GM21423 (cell line): ENCODE data around the gene IGHMBP2.
"Not testable (repeated sequence)": the region's sequence is repeated elsewhere in the genome, so short reads cannot be mapped to it uniquely, and the experiment has no call there.

ENCODE experiments used
- ATAC-seq: cut with Tn5 transposase; IDR thresholded peaks from one replicate; pipeline ENCODE4 v1.9.1; 2021; ENCODE audit warnings: mild to moderate bottlenecking, moderate library complexity; ENCODE audit not compliant: unreplicated experiment

IGHMBP2 gene

GRCh38 chr11:68959465-68960293, 56.0 kb downstream of the IGHMBP2 start:
- ATAC-seq, result no peak

GRCh38 chr11:68960294-68961071, 56.8 kb downstream of the IGHMBP2 start:
- ATAC-seq, result no peak

DNA sequence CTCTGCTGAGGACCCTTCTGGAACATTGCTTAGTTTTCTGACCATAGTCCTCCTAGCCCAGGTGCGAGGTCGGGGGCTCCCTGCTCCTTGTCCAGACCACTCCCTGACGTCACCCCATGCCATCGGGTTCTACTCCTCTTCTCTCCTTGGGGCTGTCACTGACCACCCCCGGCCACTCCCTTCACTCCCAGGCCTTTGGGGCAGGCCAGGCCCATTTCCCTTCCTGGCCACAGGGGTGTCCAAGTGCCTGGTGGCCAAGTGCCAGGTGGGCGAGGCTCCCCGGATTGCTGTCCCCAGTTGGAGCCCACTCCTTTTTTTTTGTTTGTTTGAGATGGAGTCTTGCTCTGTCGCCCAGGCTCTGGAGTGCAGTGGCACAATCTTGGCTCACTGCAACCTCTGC, 57.6 kb downstream of the IGHMBP2 start:
- no peak for ATAC-seq

- ATAC-seq, result no peak
These were observed 59.0 kb downstream of the IGHMBP2 start for GRCh38 chr11:68962527-68963250.

- no peak for ATAC-seq
These were observed 60.1 kb downstream of the IGHMBP2 start for GRCh38 chr11:68963779-68964178.

- no peak for ATAC-seq
These were observed 62.5 kb downstream of the IGHMBP2 start for GRCh38 chr11:68965901-68966853.

GRCh38 chr11:68966894-68967780, 63.4 kb downstream of the IGHMBP2 start:
- no peak for ATAC-seq

- no peak for ATAC-seq
These were observed 64.9 kb downstream of the IGHMBP2 start for GRCh38 chr11:68968306-68969250.

GRCh38 chr11:68969386-68969785, 65.7 kb downstream of the IGHMBP2 start:
- ATAC-seq, result no peak

DNA sequence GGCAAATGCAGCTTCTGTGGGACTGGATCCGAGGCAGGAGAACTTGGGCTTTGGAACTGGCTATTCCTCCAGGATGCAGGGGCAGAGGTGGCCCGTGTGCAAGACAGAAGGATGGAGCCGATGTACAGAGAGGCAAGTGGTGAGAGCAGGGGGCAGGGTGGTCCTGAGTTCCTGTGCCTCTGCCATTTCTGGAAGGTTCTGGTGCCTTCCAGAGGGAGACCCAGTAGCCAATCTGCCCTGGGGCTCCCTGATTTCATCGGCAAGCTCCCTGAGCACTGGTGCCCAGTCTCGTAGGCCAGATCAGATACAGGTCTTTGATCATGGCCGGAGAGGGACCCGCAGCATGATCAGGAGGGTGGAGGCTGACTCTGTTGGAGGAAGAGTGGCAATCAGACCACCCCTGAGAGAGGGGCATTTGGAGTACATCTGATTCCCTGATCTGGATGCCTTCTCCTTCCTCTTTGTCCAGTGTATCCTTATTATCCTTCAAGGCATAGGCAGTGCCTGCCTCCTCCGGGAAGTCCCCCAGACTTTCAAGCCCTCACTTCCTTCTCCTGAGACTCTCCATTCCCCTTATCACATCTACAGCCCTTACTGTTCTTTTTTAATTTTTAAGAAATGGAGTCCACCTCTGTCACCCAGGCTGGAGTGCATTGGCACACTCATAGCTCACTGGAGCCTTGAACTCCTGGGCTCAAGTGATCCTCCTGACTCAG, 67.4 kb downstream of the IGHMBP2 start:
- no peak for ATAC-seq

DNA sequence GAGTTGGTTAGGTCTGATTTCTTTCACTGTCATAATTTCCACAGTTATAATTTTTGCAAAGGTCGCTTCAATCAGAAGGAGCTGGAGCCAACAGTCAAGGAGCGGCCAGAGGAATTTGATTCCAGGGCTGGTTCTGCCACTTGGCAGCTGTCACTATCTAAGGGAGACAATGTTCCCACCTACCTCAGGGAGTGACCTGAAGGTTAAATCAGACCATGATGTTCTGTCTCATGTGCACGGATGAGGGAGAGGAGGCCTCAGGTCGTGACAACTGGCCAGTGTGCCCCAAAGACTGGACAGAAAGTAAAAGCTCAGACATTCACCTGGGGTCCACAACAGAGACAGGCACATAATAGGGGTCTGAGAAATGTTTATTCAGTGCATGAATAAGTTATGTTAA, 69.5 kb downstream of the IGHMBP2 start:
- ATAC-seq, result no peak

DNA sequence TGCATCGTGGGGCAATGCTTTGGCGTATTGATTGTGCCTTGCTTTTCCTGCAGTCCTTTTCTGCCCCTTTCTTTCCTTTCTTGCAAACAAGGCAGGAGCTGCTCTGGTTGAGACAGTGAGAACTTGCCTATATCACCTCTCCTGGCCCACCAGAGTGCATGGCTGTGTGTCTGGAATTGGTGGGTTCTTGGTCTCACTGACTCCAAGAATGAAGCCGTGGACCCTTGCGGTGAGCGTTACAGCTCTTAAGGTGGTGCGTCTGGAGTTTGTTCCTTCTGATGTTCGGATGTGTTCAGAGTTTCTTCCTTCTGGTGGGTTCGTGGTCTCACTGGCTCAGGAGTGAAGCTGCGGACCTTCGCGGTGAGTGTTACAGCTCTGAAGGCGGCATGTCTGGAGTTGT, 70.0 kb downstream of the IGHMBP2 start:
- ATAC-seq, result not testable (repeated sequence)

- ATAC-seq, result no peak
These were observed 70.9 kb downstream of the IGHMBP2 start for GRCh38 chr11:68974421-68975194.

- ATAC-seq, result no peak
These were observed 72.4 kb downstream of the IGHMBP2 start for GRCh38 chr11:68976095-68976494.

- ATAC-seq, result no peak
These were observed 72.9 kb downstream of the IGHMBP2 start for GRCh38 chr11:68976563-68976962.

DNA sequence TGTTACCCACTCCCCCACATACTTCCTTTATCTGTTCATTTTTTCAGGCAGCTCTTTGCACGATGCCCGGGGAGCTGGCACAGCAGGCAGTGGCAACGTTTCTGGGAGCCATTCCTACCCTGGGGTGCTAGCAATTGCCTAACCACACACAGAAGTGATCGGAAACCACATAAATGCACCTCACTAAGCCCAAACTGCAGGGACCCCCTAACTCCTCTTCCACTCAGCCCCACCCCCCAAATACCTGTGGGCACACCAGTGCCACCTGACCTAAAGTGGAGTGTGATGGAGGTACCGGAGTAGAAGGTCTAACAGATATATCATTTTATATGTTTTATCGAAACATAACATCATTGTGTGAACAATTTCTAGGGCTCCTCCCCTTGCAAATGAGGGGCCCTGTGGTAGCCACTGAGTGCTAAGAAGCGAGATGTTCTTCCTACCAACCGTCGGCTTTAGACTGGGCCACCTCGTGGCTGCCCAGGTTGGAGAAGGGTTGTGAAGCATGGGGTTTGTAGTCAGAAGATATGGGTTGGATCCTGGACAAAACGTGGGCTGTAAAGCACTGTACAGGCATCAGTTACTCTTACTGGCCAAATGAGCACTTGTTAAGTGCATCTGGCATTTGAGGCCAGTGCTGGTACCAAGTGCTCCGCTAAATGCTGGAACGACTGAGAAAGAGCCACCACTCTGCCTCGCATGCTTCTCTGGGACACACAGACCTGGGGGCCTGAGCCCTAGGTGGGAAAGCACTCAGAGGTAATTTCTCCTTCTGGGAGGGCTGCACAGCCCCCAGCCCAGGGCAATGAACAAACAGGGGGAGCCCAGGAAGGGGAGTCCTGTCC, 74.3 kb downstream of the IGHMBP2 start:
- no peak for ATAC-seq
